Superior temporal gyrus (tissue), 1 donor: ENCODE results near the gene PCSK6.
A peak's percentile ranks its signal among the peaks of the same experiment; 100 is the strongest.

Source experiments
- DNase-seq: peaks from one replicate; pipeline ENCODE4 v3.0.0-alpha.2; 2016; ENCODE audit errors: extremely low spot score

PCSK6 gene

DNA sequence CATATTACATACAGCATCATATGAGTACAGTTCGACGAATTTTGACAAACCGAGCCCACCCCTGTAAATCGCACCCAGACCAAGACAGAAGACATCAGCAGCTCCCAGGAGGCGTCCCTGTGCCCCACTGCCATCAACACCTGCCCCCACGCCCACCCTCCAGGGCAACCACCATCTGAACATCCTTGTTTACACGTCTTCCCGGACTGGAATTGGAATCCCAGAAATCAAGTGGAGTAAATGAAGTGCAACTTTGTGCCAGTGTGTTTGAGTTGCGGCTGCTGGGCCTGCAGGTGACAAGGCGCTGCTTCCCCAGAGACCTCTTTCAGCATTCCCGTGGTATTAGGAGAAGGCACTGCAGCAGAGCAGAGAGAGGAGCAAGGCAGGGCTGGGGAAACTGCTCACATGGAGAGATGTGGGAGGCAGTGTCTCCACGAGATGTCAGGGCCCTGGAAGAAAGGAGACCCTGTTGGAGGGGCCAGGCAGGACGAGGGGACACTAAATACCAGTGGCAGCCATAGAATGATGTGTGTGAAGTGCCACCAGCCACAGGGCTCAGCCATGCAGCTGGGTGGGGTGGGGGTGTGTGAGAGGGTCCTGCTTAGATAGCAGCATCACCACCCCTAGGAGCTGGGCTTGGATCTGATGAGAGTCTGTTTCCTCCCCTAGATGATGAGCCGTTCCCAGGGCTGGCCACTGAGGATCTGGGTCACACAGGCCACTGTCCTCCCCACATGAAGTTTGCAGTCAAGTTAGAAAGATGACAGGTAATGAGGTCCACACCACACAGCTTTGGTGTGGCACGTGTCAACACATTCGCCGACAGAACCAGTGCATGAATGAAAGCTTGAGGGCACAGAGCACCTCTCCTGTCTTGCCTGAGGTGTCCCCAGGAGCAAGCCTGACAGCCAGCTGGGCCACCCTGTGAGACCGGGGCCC lies 33.4 kb upstream of the PCSK6 start:
- no peak for DNase-seq

GRCh38 chr15:101522091-101522490 lies 32.6 kb upstream of the PCSK6 start:
- DNase-seq = no peak

GRCh38 chr15:101521591-101521990 lies 32.1 kb upstream of the PCSK6 start:
- no peak for DNase-seq

GRCh38 chr15:101521069-101521468 lies 31.6 kb upstream of the PCSK6 start:
- DNase-seq = no peak

GRCh38 chr15:101520395-101520794 lies 30.9 kb upstream of the PCSK6 start:
- peak; percentile 74 for DNase-seq

DNA sequence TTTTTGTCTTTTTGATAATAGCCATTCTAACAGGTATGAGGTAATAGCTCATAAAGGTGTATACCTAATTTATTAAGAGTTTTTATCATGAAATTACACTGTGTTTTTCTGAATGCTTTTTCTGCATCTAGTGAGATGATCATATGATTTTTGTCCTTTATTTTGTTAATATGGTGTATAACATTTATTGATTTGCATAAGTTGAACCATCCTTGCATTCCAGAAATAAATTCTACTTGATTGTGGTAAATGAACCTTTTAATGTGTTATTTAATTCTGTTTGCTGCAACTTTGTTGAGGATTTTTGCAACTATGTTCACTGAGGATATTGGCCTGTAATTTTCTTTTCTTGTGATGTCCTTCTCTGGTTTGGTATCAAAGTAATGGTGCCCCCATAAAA lies 28.0 kb upstream of the PCSK6 start:
- no peak for DNase-seq

GRCh38 chr15:101514318-101514717 lies 24.8 kb upstream of the PCSK6 start:
- DNase-seq = no peak

- no peak for DNase-seq
Measured at GRCh38 chr15:101511717-101512116, 22.2 kb upstream of the PCSK6 start.

DNA sequence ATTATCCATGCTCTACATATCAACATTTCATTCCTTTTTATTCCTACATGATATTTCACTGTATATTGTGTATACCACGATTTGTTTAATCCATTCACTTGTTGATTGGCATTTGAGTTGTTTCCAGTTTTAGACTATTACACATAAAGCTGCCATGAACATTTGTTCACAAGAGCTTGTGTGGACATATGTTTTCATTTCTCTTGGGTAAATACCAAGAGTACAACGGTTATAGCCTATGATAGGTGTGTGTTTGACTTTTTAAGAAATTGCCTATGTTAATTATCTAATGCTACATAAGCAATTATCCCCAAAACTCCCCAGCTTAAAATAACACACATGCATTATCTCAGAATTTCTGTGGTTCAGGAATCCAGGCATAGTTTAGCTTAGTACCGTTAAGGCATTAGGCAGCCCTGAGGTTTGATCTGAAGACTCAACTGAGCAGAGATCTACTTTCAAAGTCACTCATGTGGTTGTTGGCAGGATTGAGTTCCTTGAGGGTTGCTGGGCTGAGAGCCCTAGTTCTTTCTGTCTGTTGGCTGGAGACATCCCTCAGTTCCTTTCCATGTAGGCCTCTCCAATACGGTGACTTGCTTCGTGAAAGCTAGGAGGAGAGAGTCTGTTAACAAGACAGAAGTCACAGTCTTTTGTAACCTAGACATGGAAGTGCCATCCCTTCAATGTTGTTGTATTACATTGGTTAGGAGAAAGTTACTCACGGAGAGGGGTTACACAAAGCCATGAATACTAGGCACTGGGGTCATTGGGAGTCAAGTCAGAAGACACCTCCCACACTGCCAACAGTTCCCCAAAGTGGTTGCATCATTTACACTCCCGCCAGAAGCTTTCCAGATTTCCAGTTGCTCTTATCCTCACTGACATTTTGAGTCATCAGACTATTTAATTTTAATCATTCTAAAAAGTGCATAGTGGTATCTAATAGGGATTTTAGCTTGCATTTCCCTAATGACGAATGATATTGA lies 21.0 kb upstream of the PCSK6 start:
- no peak for DNase-seq

DNA sequence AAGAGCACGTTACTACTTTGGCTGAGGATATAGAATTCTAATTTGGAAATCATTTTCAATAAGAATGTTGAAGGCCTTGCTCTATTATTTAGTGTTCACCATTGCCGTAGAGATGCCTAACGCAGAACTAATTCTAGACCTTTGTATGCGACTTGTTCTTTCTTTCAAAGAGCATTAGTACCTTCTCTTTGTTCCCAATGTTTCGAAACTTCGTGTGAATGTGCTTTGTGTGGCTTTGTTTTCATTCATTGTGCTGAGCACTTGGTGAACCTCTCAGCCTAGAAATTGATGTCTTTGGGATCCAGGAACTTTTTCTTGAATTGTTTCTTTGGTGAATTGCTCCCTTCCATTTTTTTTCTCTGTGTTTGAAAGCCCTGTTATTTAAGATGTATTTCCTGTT lies 19.8 kb upstream of the PCSK6 start:
- DNase-seq = no peak

- no peak for DNase-seq
Measured at GRCh38 chr15:101506491-101506890, 17.0 kb upstream of the PCSK6 start.

GRCh38 chr15:101505610-101506337 lies 16.3 kb upstream of the PCSK6 start:
- no peak for DNase-seq

DNA sequence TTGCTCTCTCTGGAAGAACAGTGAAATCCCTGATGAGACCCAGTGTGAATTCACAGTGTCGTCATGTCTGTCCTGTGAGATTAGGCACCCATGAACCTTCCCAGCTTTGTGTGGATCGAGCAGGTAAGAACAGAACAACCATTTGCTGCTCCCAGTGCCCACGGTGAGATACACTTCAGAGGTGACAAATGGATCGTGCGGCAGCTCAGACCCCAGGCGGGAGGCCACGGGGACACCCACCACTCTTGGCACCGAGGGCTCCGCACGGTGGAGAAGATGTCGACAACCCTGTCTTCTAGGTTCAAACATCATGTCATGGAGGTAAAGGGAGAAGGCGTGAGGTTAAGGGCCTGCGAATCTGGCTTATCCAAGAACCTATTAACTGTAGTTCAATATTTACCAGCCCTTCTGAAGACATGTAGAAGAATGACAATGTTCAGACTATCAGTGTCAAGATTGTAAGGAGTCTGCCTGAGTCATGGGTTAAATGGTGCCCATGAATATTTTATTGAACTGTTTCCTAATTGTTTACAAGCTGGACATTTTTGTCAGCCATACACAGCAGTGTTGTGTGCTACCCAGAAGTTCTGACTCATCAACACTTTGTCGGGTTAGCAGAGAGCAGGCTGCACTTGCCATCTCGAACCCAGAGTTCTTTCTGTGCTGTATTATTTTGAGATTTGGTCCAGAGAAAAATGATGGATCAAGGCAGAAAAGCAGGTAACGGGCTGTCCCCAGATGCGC lies 15.5 kb upstream of the PCSK6 start:
- no peak for DNase-seq

DNA sequence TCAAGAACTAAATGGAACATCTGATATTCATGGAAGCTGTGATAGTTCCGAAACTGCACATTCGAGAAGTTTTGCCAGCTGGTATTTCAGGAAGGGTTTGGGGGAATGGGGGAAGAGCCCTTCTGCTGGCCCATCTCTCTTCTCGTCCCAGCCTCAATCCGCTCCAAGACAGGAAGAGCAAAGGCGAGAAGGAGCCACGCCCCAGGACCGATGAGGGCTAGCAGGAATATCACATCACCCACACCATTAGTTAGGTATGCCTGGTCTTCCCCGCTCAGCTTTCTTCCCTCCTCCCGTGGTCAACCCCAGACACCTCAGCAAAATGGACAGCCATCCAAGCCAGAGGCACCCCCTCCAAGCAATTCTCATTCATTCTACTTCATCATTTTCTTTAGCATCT lies 14.9 kb upstream of the PCSK6 start:
- DNase-seq = no peak

- DNase-seq = no peak
Measured at GRCh38 chr15:101503296-101503599, 13.7 kb upstream of the PCSK6 start.

GRCh38 chr15:101502572-101503295 lies 13.2 kb upstream of the PCSK6 start:
- DNase-seq = no peak

DNA sequence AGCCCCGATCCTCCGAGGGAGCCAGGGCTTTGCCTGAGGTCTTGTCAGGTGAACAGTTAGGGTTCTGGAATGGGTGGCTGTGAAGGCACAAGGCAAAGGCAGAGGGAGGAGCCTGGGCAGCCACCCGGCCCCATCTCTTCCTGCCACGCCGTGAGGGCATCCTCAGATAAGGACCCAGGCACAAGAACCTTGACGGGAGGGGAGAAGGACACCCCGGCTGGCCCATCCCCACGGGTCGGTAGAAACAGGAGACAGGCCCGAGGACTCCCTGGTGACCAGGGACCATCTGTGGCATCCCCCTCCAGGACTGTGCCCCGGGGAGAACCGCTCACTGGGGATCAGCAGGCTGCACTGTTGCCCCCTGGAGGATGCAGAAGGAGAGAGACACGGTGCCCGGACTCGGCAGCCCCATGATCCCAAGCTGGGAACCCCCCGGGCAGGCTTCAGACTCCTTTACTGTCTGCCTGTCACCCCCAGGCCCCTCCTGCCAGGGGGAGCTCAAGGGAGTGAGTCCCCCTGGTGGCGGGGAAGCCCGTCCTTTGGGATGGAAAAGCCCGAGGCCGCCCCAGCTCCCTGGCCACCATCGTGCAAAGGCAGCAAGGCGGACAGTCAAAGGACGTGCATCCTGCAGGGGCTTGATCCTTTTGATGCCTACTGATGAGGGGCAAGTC lies 12.3 kb upstream of the PCSK6 start:
- peak; percentile 61 for DNase-seq

- no peak for DNase-seq
Measured at GRCh38 chr15:101500865-101501551, 11.5 kb upstream of the PCSK6 start.
